ENCODE measurements around the gene ADAMTS13. TPM values are rescaled to one million over a fixed set of nuclear protein-coding genes. Genes with fewer than 3 reads are reported as not detected.

ADAMTS13 gene
- polyA plus RNA-seq, 4 donors = 6.1 to 14.4 (median 11.7) TPM

- no peak for DNase-seq (ENCODE audit: low read depth in 4 of 4, low spot score in 2 of 4)
Measured at GRCh38 chr9:133485531-133486260, 63.5 kb downstream of the ADAMTS13 start.

DNA sequence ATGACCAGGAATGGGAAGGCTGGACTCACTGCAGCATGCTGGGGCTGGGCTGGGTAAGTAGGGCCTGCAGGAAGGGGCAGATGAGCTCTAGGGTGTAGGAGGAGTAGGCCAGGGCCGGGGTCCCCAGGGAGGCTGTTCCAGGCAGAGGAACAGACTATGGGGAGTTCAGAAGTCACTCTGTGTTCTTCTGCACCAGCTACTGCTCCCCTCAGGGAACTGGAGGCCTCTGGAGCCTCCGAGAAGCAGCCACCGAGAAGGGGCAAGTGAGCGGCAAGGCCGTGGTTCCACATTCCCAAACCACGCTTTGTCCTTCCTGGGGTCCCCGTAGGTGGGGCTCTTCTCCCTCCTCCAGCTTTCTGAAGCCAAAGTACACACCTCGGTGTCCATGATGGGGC, 65.2 kb downstream of the ADAMTS13 start:
- DNase-seq (ENCODE audit: low read depth in 4 of 4, low spot score in 2 of 4) = no peak

- DNase-seq (ENCODE audit: low read depth in 4 of 4, low spot score in 2 of 4) = no peak
Measured at GRCh38 chr9:133488686-133489252, 66.6 kb downstream of the ADAMTS13 start.

- no peak for DNase-seq (ENCODE audit: low read depth in 4 of 4, low spot score in 2 of 4)
Measured at GRCh38 chr9:133489253-133490190, 67.4 kb downstream of the ADAMTS13 start.

- DNase-seq (ENCODE audit: low read depth in 4 of 4, low spot score in 2 of 4) = no peak
Measured at GRCh38 chr9:133490201-133490681, 68.1 kb downstream of the ADAMTS13 start.

- no peak for DNase-seq (ENCODE audit: low read depth in 4 of 4, low spot score in 2 of 4)
Measured at GRCh38 chr9:133490865-133491655, 68.9 kb downstream of the ADAMTS13 start.

DNA sequence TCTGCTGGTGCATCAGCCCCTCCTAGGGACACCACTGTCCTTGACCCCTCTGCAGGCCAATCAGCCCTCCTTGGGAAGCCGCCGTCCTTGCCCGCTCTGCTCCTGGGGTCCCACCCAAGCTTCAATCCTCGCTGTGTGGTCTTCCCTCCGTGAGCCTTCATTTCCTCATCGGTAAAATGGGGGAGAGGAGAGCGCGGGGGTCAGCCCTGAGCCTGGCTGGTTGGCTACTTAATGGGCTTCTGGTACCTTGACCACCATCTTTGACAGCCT, 69.4 kb downstream of the ADAMTS13 start:
- DNase-seq (ENCODE audit: low read depth in 4 of 4, low spot score in 2 of 4) = no peak

GRCh38 chr9:133492061-133493021, 70.2 kb downstream of the ADAMTS13 start:
- no peak for DNase-seq (ENCODE audit: low read depth in 4 of 4, low spot score in 2 of 4)

DNA sequence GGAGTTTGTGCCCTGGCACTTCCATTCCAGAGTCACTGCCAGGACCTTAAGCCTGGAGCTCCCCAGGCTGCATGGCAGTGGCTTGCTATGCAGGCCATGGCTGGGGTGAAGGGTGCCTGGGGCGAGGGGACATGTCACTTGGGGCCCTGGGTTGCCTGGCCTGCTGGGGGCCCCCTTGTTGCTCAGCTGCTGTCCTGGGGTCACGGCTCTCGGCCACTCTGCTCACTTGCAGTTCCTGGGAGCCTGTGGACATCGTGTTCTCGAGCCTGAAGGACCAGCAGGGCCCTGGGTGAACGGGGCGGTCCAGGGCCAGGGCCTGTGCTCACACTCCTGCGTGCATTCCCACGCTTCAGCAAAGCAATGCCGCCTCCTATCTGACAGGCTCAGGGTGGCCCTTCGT, 71.3 kb downstream of the ADAMTS13 start:
- DNase-seq (ENCODE audit: low read depth in 4 of 4, low spot score in 2 of 4) = no peak

DNA sequence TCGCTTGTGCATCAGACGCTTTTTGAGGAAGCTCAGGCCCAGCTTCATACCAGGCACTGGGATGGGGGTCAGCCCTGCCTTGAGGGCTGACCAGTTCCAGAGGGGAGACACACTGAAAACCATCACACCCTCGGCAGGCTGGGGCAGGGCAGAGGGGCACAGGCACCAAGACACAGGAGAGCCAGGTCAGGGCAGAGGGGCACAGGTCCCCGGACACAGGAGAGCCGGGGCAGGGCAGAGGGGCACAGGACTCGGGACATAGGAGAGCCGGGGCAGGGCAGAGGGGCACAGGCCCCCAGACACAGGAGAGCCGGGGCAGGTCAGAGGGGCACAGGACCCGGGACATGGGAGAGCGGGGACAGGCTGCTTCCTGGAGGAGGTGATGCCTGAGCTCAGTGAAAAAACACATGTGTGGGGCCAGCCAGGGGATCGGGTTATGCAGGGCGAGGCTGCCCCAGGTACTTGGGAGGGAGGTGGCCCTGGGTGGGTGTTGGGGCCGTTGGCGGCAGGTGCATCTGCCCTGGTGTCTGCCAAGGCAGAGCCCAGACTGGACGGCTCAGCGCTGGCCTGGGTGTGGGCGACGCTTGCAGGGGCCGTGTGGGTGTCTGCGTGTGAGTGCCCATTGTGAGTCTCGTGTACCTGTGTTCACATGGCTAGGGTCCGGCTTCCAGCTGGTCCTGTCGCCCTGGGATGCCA, 71.8 kb downstream of the ADAMTS13 start:
- DNase-seq (ENCODE audit: low read depth in 4 of 4, low spot score in 2 of 4) = no peak

GRCh38 chr9:133494636-133495326, 72.6 kb downstream of the ADAMTS13 start:
- DNase-seq (ENCODE audit: low read depth in 4 of 4, low spot score in 2 of 4) = no peak

- DNase-seq (ENCODE audit: low read depth in 4 of 4, low spot score in 2 of 4) = no peak
Measured at GRCh38 chr9:133495327-133496293, 73.4 kb downstream of the ADAMTS13 start.

- DNase-seq (ENCODE audit: low read depth in 4 of 4, low spot score in 2 of 4) = no peak
Measured at GRCh38 chr9:133496861-133497842, 75.0 kb downstream of the ADAMTS13 start.

GRCh38 chr9:133499132-133499891, 77.1 kb downstream of the ADAMTS13 start:
- DNase-seq (ENCODE audit: low read depth in 4 of 4, low spot score in 2 of 4) = no peak

DNA sequence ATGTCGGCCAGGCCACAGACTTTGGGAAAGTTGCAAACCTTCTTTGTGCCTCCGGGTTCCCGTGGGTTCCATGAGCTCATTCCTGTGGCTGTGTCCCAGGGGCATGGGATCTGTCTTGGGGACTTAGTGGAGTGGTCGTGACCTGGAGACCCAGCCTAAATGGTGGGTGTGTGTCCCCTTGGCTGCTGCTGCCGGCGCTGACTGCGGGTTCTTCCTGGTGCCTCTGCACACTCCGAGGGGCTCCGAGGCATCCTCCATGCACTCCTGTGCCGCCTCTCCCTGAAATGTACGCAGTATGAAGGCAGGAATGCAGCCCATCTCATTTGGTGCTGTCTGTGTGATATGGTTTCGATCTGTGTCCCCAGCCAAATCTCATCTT, 77.7 kb downstream of the ADAMTS13 start:
- no peak for DNase-seq (ENCODE audit: low read depth in 4 of 4, low spot score in 2 of 4)
